HCT116 (cell line): ENCODE measurements around the gene MSI2.

ENCODE experiments used
- CTCF ChIP-seq, 3 experiments: fragments of 200-600 bp in 1 of 3; sonication (generic) in 1 of 3; IDR thresholded peaks in 2 of 3; conservative IDR thresholded peaks in 1 of 3; 2 replicates each; pipeline ENCODE4 v1.5.1; 2012 to 2017; ENCODE audit warnings: low read depth in 2 of 3, low read length in 2 of 3, antibody characterized with exemption in 1 of 3, borderline replicate concordance in 1 of 3, control low read depth in 1 of 3, mild to moderate bottlenecking in 1 of 3, mixed read lengths in 1 of 3, mixed run types in 1 of 3, moderate library complexity in 1 of 3; ENCODE audit not compliant: insufficient read depth in 1 of 3
- ELF1 ChIP-seq: IDR thresholded peaks from 2 replicates; pipeline ENCODE4 v1.6.1; 2012; ENCODE audit warnings: low read depth, borderline replicate concordance
- EZH2 ChIP-seq: fragments of 200-600 bp; sonication (generic); IDR thresholded peaks from 2 replicates; pipeline ENCODE4 v1.6.1; 2017; ENCODE audit warnings: antibody characterized with exemption, mixed run types
- REST ChIP-seq: IDR thresholded peaks from 2 replicates; pipeline ENCODE4 v1.6.1; 2012; ENCODE audit warnings: low read depth
- SIN3A ChIP-seq: IDR thresholded peaks from 2 replicates; pipeline ENCODE4 v1.6.1; 2012; ENCODE audit warnings: low read depth
- TCF7L2 ChIP-seq: IDR thresholded peaks from 2 replicates; pipeline ENCODE4 v1.7.0; 2011; ENCODE audit warnings: borderline replicate concordance, inconsistent platforms; ENCODE audit not compliant: insufficient read depth, insufficient read length; ENCODE audit errors: extremely low read depth

GRCh38 chr17:57253362-57254065, 2.8 kb upstream of the MSI2 start:
- TF ChIP-seq CTCF (IDR thresholded peaks at IDR 0.05 in 2 of 3, conservative IDR thresholded peaks at IDR 0.05 in 1 of 3; ENCODE audit: borderline replicate concordance in 1 of 3, insufficient read depth in 1 of 3, low read depth in 2 of 3, low read length in 2 of 3) (no peak), ELF1 (no peak), TCF7L2 (no peak), REST (no peak), EZH2 (no peak), SIN3A (no peak)
